IPS DF 6.9 (cell line): Measurements from ENCODE around the gene AKT1S1.

Experiments
- DNase-seq: peaks from one replicate; pipeline ENCODE4 v3.0.0-alpha.2; 2013; ENCODE audit warnings: low read depth, low spot score
- H3K27ac ChIP-seq: one replicate; pipeline ENCODE4 v1.5.1; 2013; ENCODE audit warnings: low read length, control low read depth
- H3K27me3 ChIP-seq: 2 replicates; pipeline ENCODE4 v1.6.1; 2013; ENCODE audit warnings: mild to moderate bottlenecking, low read length; ENCODE audit not compliant: control insufficient read depth, insufficient read depth
- H3K36me3 ChIP-seq: 2 replicates; pipeline ENCODE4 v1.6.1; 2013; ENCODE audit warnings: low read length; ENCODE audit not compliant: control insufficient read depth, insufficient read depth
- H3K4me1 ChIP-seq: 2 replicates; pipeline ENCODE4 v1.6.1; 2013; ENCODE audit warnings: low read length; ENCODE audit not compliant: control insufficient read depth, insufficient read depth
- H3K4me3 ChIP-seq: 2 replicates; pipeline ENCODE4 v1.5.1; 2013; ENCODE audit warnings: mild to moderate bottlenecking, low read length
- H3K9me3 ChIP-seq: 2 replicates; pipeline ENCODE4 v1.6.1; 2013; ENCODE audit warnings: low read length, inconsistent platforms; ENCODE audit not compliant: control insufficient read depth, insufficient read depth
- WGBS: extraction: QIAGEN DNeasy Blood & Tissue Kit; methylation state at CpG from one replicate; pipeline ENCODE4 v1.1.7; 2013; ENCODE audit warnings: mixed read lengths, missing lambda C conversion rate; ENCODE audit not compliant: insufficient read length, insufficient coverage; 5-methylcytosine and 5-hydroxymethylcytosine counted together

Gene AKT1S1

GRCh38 chr19:49863254-49863934, 13.8 kb downstream of the AKT1S1 start:
- WGBS, result no CpG with 5 or more reads among the region's 24 CpGs
- no peaks in the 10 kb centered on the region for H3K27me3 ChIP-seq
- no peak overlapping the region for H3K4me3 ChIP-seq
- H3K27ac ChIP-seq, result no peak overlapping the region
- no peaks in the 10 kb centered on the region for H3K9me3 ChIP-seq
- H3K36me3 ChIP-seq, result peaks cover 32% of the 10 kb centered on the region
- H3K4me1 ChIP-seq, result peaks cover 3% of the 10 kb centered on the region; the same call in 1 of the 2 replicates
- DNase-seq, result no peak

GRCh38 chr19:49862391-49863253, 14.5 kb downstream of the AKT1S1 start:
- no CpG with 5 or more reads among the region's 49 CpGs for WGBS
- H3K9me3 ChIP-seq, result no peaks in the 10 kb centered on the region
- peaks cover 39% of the 10 kb centered on the region for H3K36me3 ChIP-seq

GRCh38 chr19:49861541-49862378, 15.4 kb downstream of the AKT1S1 start:
- Histone ChIP-seq H3K4me3 (no peak overlapping the region), H3K36me3 (peaks cover 47% of the 10 kb centered on the region), H3K27me3 (no peaks in the 10 kb centered on the region), H3K9me3 (no peaks in the 10 kb centered on the region), H3K4me1 (peaks cover 3% of the 10 kb centered on the region; the same call in 1 of the 2 replicates), H3K27ac (no peak overlapping the region)
- DNase-seq, result no peak
- WGBS, result no CpG with 5 or more reads among the region's 60 CpGs

More at GRCh38 chr19:49862391-49863253, 14.5 kb downstream of the AKT1S1 start:
- H3K27me3 ChIP-seq, result no peaks in the 10 kb centered on the region
- no peak for DNase-seq
- no peak overlapping the region for H3K4me3 ChIP-seq
- H3K4me1 ChIP-seq, result peaks cover 3% of the 10 kb centered on the region; the same call in 1 of the 2 replicates
- H3K27ac ChIP-seq, result no peak overlapping the region

- no CpG with 5 or more reads among the region's 13 CpGs for WGBS
- Histone ChIP-seq H3K4me3 (no peak overlapping the region), H3K27ac (no peak overlapping the region), H3K4me1 (peaks cover 1% of the 10 kb centered on the region; the same call in 1 of the 2 replicates), H3K27me3 (no peaks in the 10 kb centered on the region), H3K36me3 (peaks cover 50% of the 10 kb centered on the region), H3K9me3 (no peaks in the 10 kb centered on the region)
- no peak for DNase-seq
Measured at GRCh38 chr19:49861107-49861506, 16.0 kb downstream of the AKT1S1 start.

GRCh38 chr19:49860336-49861102, 16.6 kb downstream of the AKT1S1 start:
- H3K36me3 ChIP-seq, result peaks cover 53% of the 10 kb centered on the region

GRCh38 chr19:49859682-49860335, 17.3 kb downstream of the AKT1S1 start:
- DNase-seq, result no peak
- H3K27me3 ChIP-seq, result no peaks in the 10 kb centered on the region
- no peak overlapping the region for H3K27ac ChIP-seq
- no peaks in the 10 kb centered on the region for H3K9me3 ChIP-seq
- peaks cover 1% of the 10 kb centered on the region; the same call in 1 of the 2 replicates for H3K4me1 ChIP-seq
- peaks cover 53% of the 10 kb centered on the region for H3K36me3 ChIP-seq
- H3K4me3 ChIP-seq, result no peak overlapping the region
- no CpG with 5 or more reads among the region's 22 CpGs for WGBS

More at GRCh38 chr19:49860336-49861102, 16.6 kb downstream of the AKT1S1 start:
- Histone ChIP-seq H3K27me3 (no peaks in the 10 kb centered on the region), H3K4me3 (no peak overlapping the region), H3K9me3 (no peaks in the 10 kb centered on the region), H3K27ac (no peak overlapping the region), H3K4me1 (peaks cover 1% of the 10 kb centered on the region; the same call in 1 of the 2 replicates)
- WGBS, result no CpG with 5 or more reads among the region's 17 CpGs
- no peak for DNase-seq

- Histone ChIP-seq H3K36me3 (peaks cover 50% of the 10 kb centered on the region), H3K27me3 (no peaks in the 10 kb centered on the region), H3K27ac (no peak overlapping the region), H3K4me3 (no peak overlapping the region), H3K9me3 (no peaks in the 10 kb centered on the region), H3K4me1 (peaks cover 1% of the 10 kb centered on the region; the same call in 1 of the 2 replicates)
- WGBS, result no CpG with 5 or more reads among the region's 37 CpGs
- no peak for DNase-seq
Measured at GRCh38 chr19:49858088-49858985, 18.8 kb downstream of the AKT1S1 start.

- Histone ChIP-seq H3K27me3 (no peaks in the 10 kb centered on the region), H3K36me3 (peaks cover 50% of the 10 kb centered on the region), H3K27ac (no peak overlapping the region), H3K9me3 (no peaks in the 10 kb centered on the region), H3K4me1 (peaks cover 1% of the 10 kb centered on the region; the same call in 1 of the 2 replicates), H3K4me3 (no peak overlapping the region)
- no CpG with 5 or more reads among the region's 5 CpGs for WGBS
- no peak for DNase-seq
Measured at GRCh38 chr19:49857838-49858087, 19.4 kb downstream of the AKT1S1 start.
